Fibroblast of lung (primary cell): ENCODE measurements around the gene NPHP3. TPM values are rescaled to one million over a fixed set of nuclear protein-coding genes. Genes with fewer than 3 reads are reported as not detected.

Experiments
- DNase-seq, 2 donors: peaks; one replicate each; pipeline versions ENCODE4 v3.0.0 to v3.0.0-alpha.2; 2010; ENCODE audit warnings: low read depth in 2 of 2
- H2AFZ ChIP-seq: 2 replicates; pipeline ENCODE4 v1.5.1; 2012; ENCODE audit warnings: low read length, control low read depth, inconsistent platforms
- H3K27ac ChIP-seq: 2 replicates; pipeline ENCODE4 v1.5.1; 2011; ENCODE audit warnings: low read length, control low read depth; ENCODE audit not compliant: insufficient read depth
- H3K27me3 ChIP-seq: 2 replicates; pipeline ENCODE4 v1.5.1; 2011; ENCODE audit warnings: mild to moderate bottlenecking, low read length; ENCODE audit not compliant: control insufficient read depth, insufficient read depth
- H3K36me3 ChIP-seq: 2 replicates; pipeline ENCODE4 v1.5.1; 2011; ENCODE audit warnings: low read length; ENCODE audit not compliant: control insufficient read depth, insufficient read depth
- H3K4me1 ChIP-seq: 2 replicates; pipeline ENCODE4 v1.5.1; 2011; ENCODE audit warnings: low read length; ENCODE audit not compliant: control insufficient read depth, insufficient read depth; ENCODE audit errors: extremely low read depth
- H3K4me2 ChIP-seq: 2 replicates; pipeline ENCODE4 v1.5.1; 2011; ENCODE audit warnings: low read length, control low read depth; ENCODE audit not compliant: insufficient read depth; ENCODE audit errors: extremely low read depth
- H3K4me3 ChIP-seq, 4 experiments: fragments of 200-600 bp in 1 of 4; sonication (generic) in 1 of 4; replicated peaks in 1 of 4; 2 replicates each; pipeline ENCODE4 v1.5.1; 2011 to 2016; ENCODE audit warnings: low read length in 4 of 4, low read depth in 3 of 4, mild to moderate bottlenecking in 3 of 4, control low read depth in 2 of 4, inconsistent platforms in 1 of 4, mixed read lengths in 1 of 4; ENCODE audit not compliant: insufficient read depth in 1 of 4; ENCODE audit errors: control extremely low read depth in 1 of 4
- H3K79me2 ChIP-seq: 2 replicates; pipeline ENCODE4 v1.5.1; 2012; ENCODE audit warnings: mild to moderate bottlenecking, low read length, inconsistent platforms; ENCODE audit not compliant: control insufficient read depth, insufficient read depth
- H3K9ac ChIP-seq: 2 replicates; pipeline ENCODE4 v1.5.1; 2011; ENCODE audit warnings: mild to moderate bottlenecking, low read length, control low read depth; ENCODE audit not compliant: insufficient read depth
- H3K9me3 ChIP-seq: 2 replicates; pipeline ENCODE4 v1.5.1; 2012; ENCODE audit warnings: low read depth, low read length; ENCODE audit not compliant: control insufficient read depth, insufficient read depth
- H4K20me1 ChIP-seq: 2 replicates; pipeline ENCODE4 v1.5.1; 2011; ENCODE audit warnings: low read length; ENCODE audit not compliant: control insufficient read depth, insufficient read depth; ENCODE audit errors: extremely low read depth
- EZH2 ChIP-seq: IDR thresholded peaks from 2 replicates; pipeline ENCODE4 v1.5.1; 2012; ENCODE audit warnings: low read length, control low read depth, mild to moderate bottlenecking; ENCODE audit errors: missing control alignments
- polyA plus RNA-seq, 2 donors: library from polyadenylated mRNA; depleted of rRNA in 1 of 2; stranded (reverse) in 1 of 2; unstranded in 1 of 2; fragments of >200 nt; gene quantifications; 2 replicates each; pipeline ENCODE4 v1.2.1, GENCODE V29; 2011 to 2012; ENCODE audit warnings: missing spikeins in 1 of 2
- total RNA-seq: library from RNA; depleted of rRNA; stranded (reverse); fragments of >200 nt; gene quantifications from 2 replicates; pipeline ENCODE4 v1.2.1, GENCODE V29; 2014
- TF ChIP-seq, protein P1 (sequence below), 2 donors: IDR thresholded peaks in 1 of 2; conservative IDR thresholded peaks in 1 of 2; 1 replicate in 1 of 2; 2 replicates in 1 of 2; pipeline ENCODE4 v1.5.1; 2011 to 2012; ENCODE audit warnings: low read length in 2 of 2, control low read depth in 1 of 2, inconsistent platforms in 1 of 2, low read depth in 1 of 2, mild to moderate bottlenecking in 1 of 2

The NPHP3 gene
- total and polyA plus RNA-seq, 2 donors (not counting 1 experiment from before 2014, with no cell fraction given), result 24.4 to 38.5 TPM

DNA sequence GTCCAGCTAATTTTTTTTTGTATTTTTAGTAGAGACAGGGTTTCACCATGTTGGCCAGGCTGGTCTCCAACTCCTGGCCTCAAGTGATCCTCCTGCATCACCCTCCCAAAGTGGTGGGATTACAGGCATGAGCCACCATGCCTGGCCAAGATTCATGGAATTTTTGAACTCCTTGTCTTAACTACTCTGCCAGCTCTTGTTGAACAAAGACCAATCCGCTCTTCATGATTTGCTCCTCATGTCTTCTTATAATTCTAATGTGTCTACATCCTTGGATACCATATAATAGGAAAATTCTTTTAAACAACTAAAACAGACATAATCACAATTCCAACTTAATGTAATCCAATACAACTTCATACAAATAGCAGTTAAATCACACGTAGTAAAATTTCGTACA, 40.8 kb downstream of the NPHP3 start:
- Histone ChIP-seq H4K20me1 (no peaks in the 10 kb centered on the region), H3K27ac (no peak overlapping the region), H3K4me2 (no peak overlapping the region), H3K79me2 (no peaks in the 10 kb centered on the region), H3K9ac (no peak overlapping the region), H3K4me1 (no peaks in the 10 kb centered on the region), H2AFZ (no peak overlapping the region), H3K36me3 (peaks cover 3% of the 10 kb centered on the region), H3K27me3 (no peaks in the 10 kb centered on the region), H3K9me3 (no peaks in the 10 kb centered on the region), H3K4me3 (no peak overlapping the region)
- TF ChIP-seq, protein P1, sequence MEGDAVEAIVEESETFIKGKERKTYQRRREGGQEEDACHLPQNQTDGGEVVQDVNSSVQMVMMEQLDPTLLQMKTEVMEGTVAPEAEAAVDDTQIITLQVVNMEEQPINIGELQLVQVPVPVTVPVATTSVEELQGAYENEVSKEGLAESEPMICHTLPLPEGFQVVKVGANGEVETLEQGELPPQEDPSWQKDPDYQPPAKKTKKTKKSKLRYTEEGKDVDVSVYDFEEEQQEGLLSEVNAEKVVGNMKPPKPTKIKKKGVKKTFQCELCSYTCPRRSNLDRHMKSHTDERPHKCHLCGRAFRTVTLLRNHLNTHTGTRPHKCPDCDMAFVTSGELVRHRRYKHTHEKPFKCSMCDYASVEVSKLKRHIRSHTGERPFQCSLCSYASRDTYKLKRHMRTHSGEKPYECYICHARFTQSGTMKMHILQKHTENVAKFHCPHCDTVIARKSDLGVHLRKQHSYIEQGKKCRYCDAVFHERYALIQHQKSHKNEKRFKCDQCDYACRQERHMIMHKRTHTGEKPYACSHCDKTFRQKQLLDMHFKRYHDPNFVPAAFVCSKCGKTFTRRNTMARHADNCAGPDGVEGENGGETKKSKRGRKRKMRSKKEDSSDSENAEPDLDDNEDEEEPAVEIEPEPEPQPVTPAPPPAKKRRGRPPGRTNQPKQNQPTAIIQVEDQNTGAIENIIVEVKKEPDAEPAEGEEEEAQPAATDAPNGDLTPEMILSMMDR (conservative IDR thresholded peaks at IDR 0.05 in 1 of 2, IDR thresholded peaks at IDR 0.05 in 1 of 2; ENCODE audit: low read depth in 1 of 2, low read length in 2 of 2), result no peak
- no peak for TF ChIP-seq EZH2
- no peak for DNase-seq

GRCh38 chr3:132679911-132680310, 42.3 kb downstream of the NPHP3 start:
- DNase-seq, result no peak
- Histone ChIP-seq H3K9me3 (no peaks in the 10 kb centered on the region), H3K9ac (no peak overlapping the region), H3K36me3 (peaks cover 3% of the 10 kb centered on the region), H2AFZ (no peak overlapping the region), H4K20me1 (no peaks in the 10 kb centered on the region), H3K4me2 (no peak overlapping the region), H3K27ac (no peak overlapping the region), H3K27me3 (no peaks in the 10 kb centered on the region), H3K79me2 (no peaks in the 10 kb centered on the region), H3K4me3 (no peak overlapping the region), H3K4me1 (no peaks in the 10 kb centered on the region)
- TF ChIP-seq, protein P1 (conservative IDR thresholded peaks at IDR 0.05 in 1 of 2, IDR thresholded peaks at IDR 0.05 in 1 of 2; ENCODE audit: low read depth in 1 of 2, low read length in 2 of 2), result no peak
- no peak for TF ChIP-seq EZH2

DNA sequence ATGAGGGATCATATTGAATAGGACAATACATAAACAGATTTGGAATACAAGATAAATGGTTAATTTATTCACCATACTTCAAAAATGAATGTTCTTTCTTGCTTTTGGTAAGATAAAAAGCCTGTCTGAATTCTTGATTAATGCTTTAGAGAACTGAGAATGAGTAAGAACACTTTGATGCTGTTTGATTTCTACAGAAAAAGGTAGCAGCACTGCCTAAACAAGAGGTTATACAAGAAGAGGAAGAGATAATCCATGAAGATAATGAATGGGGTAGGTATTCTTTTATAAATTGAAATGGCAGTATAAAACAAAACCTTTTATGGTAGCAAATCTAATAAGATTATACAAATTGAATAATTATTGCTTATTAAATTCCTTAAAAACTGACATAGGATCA, 46.8 kb downstream of the NPHP3 start:
- H3K9me3 ChIP-seq, result no peaks in the 10 kb centered on the region
- no peaks in the 10 kb centered on the region for H3K27me3 ChIP-seq
- no peaks in the 10 kb centered on the region for H4K20me1 ChIP-seq
- no peak overlapping the region for H3K4me3 ChIP-seq
- TF ChIP-seq, protein P1 (conservative IDR thresholded peaks at IDR 0.05 in 1 of 2, IDR thresholded peaks at IDR 0.05 in 1 of 2; ENCODE audit: low read depth in 1 of 2, low read length in 2 of 2), result no peak
- TF ChIP-seq EZH2, result no peak
- no peaks in the 10 kb centered on the region for H3K79me2 ChIP-seq
- DNase-seq, result no peak
- H3K4me1 ChIP-seq, result no peaks in the 10 kb centered on the region
- no peak overlapping the region for H3K27ac ChIP-seq
- H3K36me3 ChIP-seq, result peaks cover 4% of the 10 kb centered on the region
- no peak overlapping the region for H3K4me2 ChIP-seq
- no peak overlapping the region for H3K9ac ChIP-seq
- no peak overlapping the region for H2AFZ ChIP-seq
